Testis (tissue), 2 donors: ENCODE results near the gene HS3ST4.

ENCODE experiments used
- CTCF ChIP-seq, 3 experiments: fragments of 450-650 bp in 2 of 3; fragments of 200-600 bp in 1 of 3; sonication (generic) in 1 of 3; IDR thresholded peaks; one replicate each; pipeline ENCODE4 v1.5.1; 2016 to 2019; ENCODE audit warnings: antibody characterized with exemption in 3 of 3, mild to moderate bottlenecking in 2 of 3, moderate library complexity in 1 of 3
- POLR2A ChIP-seq: fragments of 450-650 bp; IDR thresholded peaks from one replicate; pipeline ENCODE4 v1.6.1; 2017; ENCODE audit warnings: antibody characterized with exemption, mild to moderate bottlenecking, moderate library complexity

- TF ChIP-seq CTCF (IDR thresholded peaks at IDR 0.05) (no peak), POLR2A (no peak)
These were observed 267.5 kb downstream of the HS3ST4 start for GRCh38 chr16:25959221-25959620.
